Measurements from ENCODE around the gene ZBTB17.

DNA sequence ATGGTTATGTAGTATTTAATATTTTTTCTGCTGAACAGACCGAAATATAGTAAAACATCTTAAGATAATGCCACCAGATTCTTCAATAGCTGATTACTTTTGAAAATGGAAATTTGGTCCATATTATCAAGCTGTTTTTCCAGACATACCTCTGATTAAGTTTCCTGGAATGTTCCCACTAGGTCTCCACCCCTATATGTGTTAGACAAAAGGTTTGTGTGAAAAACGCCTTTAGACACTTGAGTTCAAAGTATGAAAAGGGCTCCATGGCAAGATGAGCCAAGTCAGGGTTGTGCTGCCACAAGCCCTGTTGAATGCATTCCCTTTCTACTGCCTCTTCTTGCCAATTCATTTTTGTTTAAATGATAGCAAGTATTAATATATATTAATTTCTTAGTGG, 52.7 kb downstream of the ZBTB17 start:
- TF ChIP-seq, protein P1, sequence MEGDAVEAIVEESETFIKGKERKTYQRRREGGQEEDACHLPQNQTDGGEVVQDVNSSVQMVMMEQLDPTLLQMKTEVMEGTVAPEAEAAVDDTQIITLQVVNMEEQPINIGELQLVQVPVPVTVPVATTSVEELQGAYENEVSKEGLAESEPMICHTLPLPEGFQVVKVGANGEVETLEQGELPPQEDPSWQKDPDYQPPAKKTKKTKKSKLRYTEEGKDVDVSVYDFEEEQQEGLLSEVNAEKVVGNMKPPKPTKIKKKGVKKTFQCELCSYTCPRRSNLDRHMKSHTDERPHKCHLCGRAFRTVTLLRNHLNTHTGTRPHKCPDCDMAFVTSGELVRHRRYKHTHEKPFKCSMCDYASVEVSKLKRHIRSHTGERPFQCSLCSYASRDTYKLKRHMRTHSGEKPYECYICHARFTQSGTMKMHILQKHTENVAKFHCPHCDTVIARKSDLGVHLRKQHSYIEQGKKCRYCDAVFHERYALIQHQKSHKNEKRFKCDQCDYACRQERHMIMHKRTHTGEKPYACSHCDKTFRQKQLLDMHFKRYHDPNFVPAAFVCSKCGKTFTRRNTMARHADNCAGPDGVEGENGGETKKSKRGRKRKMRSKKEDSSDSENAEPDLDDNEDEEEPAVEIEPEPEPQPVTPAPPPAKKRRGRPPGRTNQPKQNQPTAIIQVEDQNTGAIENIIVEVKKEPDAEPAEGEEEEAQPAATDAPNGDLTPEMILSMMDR (conservative IDR thresholded peaks at IDR 0.05), result no peak
- no peak for TF ChIP-seq ZFX (IDR thresholded peaks at IDR 0.05)

All from C4-2B (cell line).